Measurements from ENCODE around the gene STRIT1.

The STRIT1 gene

DNA sequence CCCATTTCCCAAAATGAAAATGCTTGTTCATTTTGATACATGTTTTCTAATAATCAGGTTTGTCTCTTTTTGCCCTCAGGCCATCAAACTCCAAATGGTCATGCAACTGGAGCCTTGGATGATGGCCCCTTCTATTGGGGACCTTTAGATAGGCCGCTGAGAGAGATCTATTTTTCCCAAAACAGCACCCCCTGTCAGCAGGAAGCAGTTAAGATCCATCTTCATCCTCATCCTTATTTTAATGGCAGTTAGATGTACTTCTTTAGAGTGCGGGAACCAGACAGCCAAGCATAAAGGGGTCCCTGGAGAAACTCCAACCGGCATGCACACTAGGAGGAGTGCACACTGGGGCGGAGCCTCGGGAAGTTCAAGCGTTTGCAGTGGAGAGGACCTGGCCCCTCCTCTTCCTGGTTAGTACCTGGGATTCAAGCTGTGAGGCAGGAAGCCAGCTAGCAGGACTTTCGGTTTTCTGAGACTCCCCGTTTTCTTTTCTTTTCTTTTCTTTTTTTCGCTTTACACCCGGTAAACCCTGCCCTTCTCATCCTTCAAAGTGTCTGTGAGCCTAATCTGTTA lies 31.9 kb upstream of the STRIT1 start:
- DNase-seq (ENCODE audit: low spot score) = no peak
- TF ChIP-seq CTCF (IDR thresholded peaks at IDR 0.05; ENCODE audit: extremely low read depth, missing control alignments) = no peak

DNA sequence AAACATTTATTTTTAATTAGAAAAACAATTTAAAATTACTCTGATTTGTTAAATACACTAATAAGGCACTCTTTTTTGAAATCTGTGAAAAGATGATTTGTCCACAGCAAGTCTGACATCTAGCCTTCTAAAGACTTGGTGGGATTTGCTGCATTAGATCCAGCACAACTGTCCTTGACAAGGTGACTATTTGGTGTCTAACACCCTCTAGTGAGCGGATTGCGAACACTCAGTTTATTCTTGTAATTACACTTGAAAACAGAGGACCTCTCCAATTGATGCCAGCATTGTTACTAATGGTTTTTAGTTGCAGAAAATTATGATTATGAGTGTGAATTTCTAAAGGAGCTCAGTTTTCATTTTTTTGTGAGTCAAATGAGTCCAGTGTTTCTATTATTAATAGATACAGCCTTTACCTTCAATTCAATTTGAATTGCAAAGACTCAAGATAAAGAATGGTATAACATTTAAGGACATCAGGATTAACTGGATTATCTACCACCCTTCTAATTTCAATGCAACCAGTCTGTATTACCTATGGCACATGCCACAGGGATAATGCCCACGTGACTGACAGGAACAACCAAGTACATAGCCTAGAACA lies 29.7 kb upstream of the STRIT1 start:
- TF ChIP-seq CTCF (IDR thresholded peaks at IDR 0.05; ENCODE audit: extremely low read depth, missing control alignments) = peak; percentile 70
- peak; percentile 55 for DNase-seq (ENCODE audit: low spot score)

DNA sequence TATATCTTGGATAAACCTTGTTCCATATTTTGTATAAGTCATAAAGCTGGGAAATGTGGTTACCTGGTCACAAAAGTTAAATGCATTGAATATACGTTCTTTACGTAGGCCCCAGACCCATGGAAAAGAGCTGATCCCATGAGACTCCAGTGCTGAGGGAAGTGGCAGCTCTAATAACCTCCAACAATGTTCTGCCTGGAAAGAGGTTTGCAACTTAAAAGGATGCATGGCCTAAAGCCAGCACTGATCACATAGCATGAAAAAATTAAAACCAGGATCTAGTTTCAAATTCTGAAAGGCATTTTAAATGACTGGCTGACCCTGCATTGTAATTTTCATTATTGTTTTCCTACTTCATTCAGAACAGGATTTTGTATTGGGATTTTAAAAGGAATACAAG lies 27.9 kb upstream of the STRIT1 start:
- TF ChIP-seq CTCF (IDR thresholded peaks at IDR 0.05; ENCODE audit: extremely low read depth, missing control alignments) = no peak
- no peak for DNase-seq (ENCODE audit: low spot score)

DNA sequence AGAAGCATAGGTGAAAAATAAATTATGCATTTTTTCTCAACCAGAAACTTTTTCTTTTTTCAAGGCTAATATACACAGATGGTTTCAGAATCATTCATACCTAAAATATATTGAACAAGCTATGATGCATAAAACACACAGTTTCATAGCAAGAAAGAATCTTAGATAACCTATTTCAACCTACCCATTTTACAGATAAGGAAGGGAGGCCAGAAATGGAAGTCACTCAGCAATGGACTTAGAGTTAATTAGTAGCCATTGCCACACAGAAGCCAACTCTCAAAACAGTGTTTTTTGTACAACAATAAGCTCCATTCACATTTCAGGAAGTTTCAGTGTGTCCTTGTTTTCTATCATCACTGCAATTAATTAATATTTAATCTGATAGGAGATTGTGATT lies 27.5 kb upstream of the STRIT1 start:
- DNase-seq (ENCODE audit: low spot score) = no peak
- no peak for TF ChIP-seq CTCF (IDR thresholded peaks at IDR 0.05; ENCODE audit: extremely low read depth, missing control alignments)

DNA sequence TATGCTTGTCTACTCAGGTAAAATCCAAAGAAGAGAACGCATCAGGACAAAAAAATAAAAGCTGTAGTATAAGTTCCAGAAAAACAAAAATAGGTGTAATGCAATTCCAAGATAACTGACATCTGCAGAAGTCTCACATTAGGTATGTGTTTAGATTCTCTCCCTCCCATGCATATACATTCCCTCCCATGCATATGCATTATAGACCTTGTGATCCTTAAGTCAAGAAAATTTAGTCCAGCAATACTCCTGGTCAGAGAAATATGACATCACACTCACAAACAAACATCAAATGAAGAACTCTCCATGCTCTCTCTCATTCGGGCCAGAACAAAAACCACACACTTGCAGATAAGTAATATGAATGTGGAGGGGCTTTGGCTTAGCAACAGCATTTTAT lies 25.3 kb upstream of the STRIT1 start:
- no peak for DNase-seq (ENCODE audit: low spot score)
- TF ChIP-seq CTCF (IDR thresholded peaks at IDR 0.05; ENCODE audit: extremely low read depth, missing control alignments) = no peak

DNA sequence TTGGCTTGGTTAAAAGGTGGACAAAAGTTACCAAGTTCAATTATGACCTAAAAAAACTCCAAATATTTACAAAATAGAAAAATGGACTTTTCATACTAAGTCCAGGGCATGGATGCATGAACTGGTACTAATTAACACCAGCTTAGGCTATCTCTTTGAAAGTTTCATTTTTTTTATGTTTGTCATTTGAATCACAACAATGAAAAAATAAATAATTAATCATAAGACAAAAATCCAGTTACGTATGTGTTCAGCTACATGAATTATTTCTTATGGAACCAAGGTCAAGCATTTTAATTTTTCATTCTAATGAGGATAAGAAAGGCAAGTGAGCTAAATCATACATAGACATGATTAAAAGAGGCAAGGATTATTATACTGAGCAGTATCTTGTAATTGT lies 23.7 kb upstream of the STRIT1 start:
- DNase-seq (ENCODE audit: low spot score) = no peak
- no peak for TF ChIP-seq CTCF (IDR thresholded peaks at IDR 0.05; ENCODE audit: extremely low read depth, missing control alignments)

GRCh38 chr3:155316426-155316825 lies 22.9 kb upstream of the STRIT1 start:
- no peak for TF ChIP-seq CTCF (IDR thresholded peaks at IDR 0.05; ENCODE audit: extremely low read depth, missing control alignments)
- DNase-seq (ENCODE audit: low spot score) = no peak

Data from GM20000 (cell line).